CD8-positive, alpha-beta memory T cell (primary cell): ENCODE data around the gene IFFO2. TPM values are rescaled to one million over a fixed set of nuclear protein-coding genes. Genes with fewer than 3 reads are reported as not detected.
"Not testable (repeated sequence)": the region's sequence is repeated elsewhere in the genome, so short reads cannot be mapped to it uniquely, and the experiment has no call there.

Experiments used
- CTCF ChIA-PET: fragments of 350-600 bp; sonication (Branson Sonifier 250); formaldehyde crosslinking; loops from one replicate; lab custom pipeline; 2021; ENCODE audit warnings: antibody characterized with exemption; lab: Charles Lee
- POLR2A ChIA-PET: fragments of 350-600 bp; sonication (Branson Sonifier 250); formaldehyde crosslinking; loops from one replicate; lab custom pipeline; 2021; ENCODE audit warnings: antibody characterized with exemption; lab: Charles Lee
- DNase-seq, 5 donors: peaks; one replicate each; pipeline versions ENCODE4 v3.0.0 to v3.0.0-alpha.2; 2020 to 2022; ENCODE audit warnings: mixed read lengths in 1 of 5
- H3K27ac ChIP-seq: one replicate; pipeline ENCODE4 v1.7.0; 2013; ENCODE audit warnings: low read depth, mild to moderate bottlenecking, low read length, moderate library complexity
- H3K27me3 ChIP-seq: 2 replicates; pipeline ENCODE4 v1.7.0; 2013; ENCODE audit warnings: low read length, mild to moderate bottlenecking; ENCODE audit not compliant: insufficient read depth, poor library complexity, severe bottlenecking
- H3K36me3 ChIP-seq: 2 replicates; pipeline ENCODE4 v1.7.0; 2013; ENCODE audit warnings: mild to moderate bottlenecking, low read length, moderate library complexity; ENCODE audit not compliant: insufficient read depth
- H3K4me1 ChIP-seq: 2 replicates; pipeline ENCODE4 v1.7.0; 2013; ENCODE audit warnings: mild to moderate bottlenecking, low read length, moderate library complexity; ENCODE audit not compliant: insufficient read depth
- H3K4me3 ChIP-seq: 2 replicates; pipeline ENCODE4 v1.7.0; 2013; ENCODE audit warnings: mild to moderate bottlenecking, low read length
- H3K9me3 ChIP-seq: 2 replicates; pipeline ENCODE4 v1.7.0; 2013; ENCODE audit warnings: mild to moderate bottlenecking, low read length
- H3K27ac Mint-ChIP-seq, 8 donors: one replicate each; pipeline ENCODE4 v1.8.0; 2020 to 2021; ENCODE audit warnings: mixed read lengths in 8 of 8, mild to moderate bottlenecking in 6 of 8, inconsistent platforms in 3 of 8, moderate library complexity in 3 of 8
- H3K27me3 Mint-ChIP-seq, 2 donors: one replicate each; pipeline ENCODE4 v1.8.0; 2020 to 2021; ENCODE audit warnings: mixed read lengths in 2 of 2, mild to moderate bottlenecking in 1 of 2, moderate library complexity in 1 of 2
- H3K36me3 Mint-ChIP-seq, 3 donors: one replicate each; pipeline ENCODE4 v1.8.0; 2020 to 2021; ENCODE audit warnings: mixed read lengths in 3 of 3, inconsistent platforms in 1 of 3, mild to moderate bottlenecking in 1 of 3
- H3K4me1 Mint-ChIP-seq, 3 donors: one replicate each; pipeline ENCODE4 v1.8.0; 2020 to 2021; ENCODE audit warnings: mixed read lengths in 3 of 3, inconsistent platforms in 1 of 3, mild to moderate bottlenecking in 1 of 3
- H3K4me3 Mint-ChIP-seq, 7 donors: one replicate each; pipeline ENCODE4 v1.8.0; 2020 to 2021; ENCODE audit warnings: mixed read lengths in 7 of 7, mild to moderate bottlenecking in 6 of 7, moderate library complexity in 4 of 7, inconsistent platforms in 2 of 7
- H3K9me3 Mint-ChIP-seq, 5 donors: one replicate each; pipeline ENCODE4 v1.8.0; 2020 to 2022; ENCODE audit warnings: mixed read lengths in 5 of 5, mild to moderate bottlenecking in 3 of 5, moderate library complexity in 2 of 5, inconsistent platforms in 1 of 5
- polyA plus RNA-seq: library from polyadenylated mRNA; unstranded; fragments of 300-500 nt; fragmentation: Illumina TruSeq; gene quantifications from one replicate; pipeline ENCODE4 v1.2.3, GENCODE V29; 2021
- total RNA-seq, 2 experiments: library from RNA; stranded (reverse); gene quantifications; one replicate each; pipeline ENCODE4 v1.2.3, GENCODE V29; 2021

The IFFO2 gene
- total and polyA plus RNA-seq, 3 experiments from 2014 or later, result 3.2 to 37.7 (median 33.1) TPM

DNA sequence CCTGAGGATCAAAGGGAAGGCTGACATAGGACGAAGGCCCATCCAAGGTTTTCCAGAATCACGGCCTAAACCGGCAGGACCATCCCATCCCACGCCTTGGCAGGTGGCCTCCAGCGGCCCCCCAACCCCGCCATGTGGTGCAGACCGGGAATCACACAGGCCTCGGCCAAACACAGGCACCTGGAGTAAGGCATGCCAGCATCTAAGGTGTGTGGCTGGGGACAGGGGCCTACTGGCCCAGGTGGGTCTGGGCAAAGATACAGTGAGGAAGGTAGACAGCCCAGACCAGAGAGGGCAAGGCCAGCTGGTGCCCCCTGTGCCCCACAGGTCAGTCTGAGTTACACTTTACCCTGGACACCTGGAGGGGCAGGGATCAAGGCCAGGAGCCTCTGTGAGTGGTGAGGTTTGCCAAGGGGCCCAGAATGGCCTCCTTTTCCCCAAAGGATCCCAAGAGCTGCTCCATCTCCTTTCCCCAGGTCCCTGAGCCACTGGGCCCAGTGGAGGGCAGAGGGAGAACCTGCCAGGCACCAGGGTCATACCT, 84.3 kb downstream of the IFFO2 start:
- Histone ChIP-seq H3K27ac (no peak overlapping the region), H3K4me1 (no peaks in the 10 kb centered on the region), H3K27me3 (no peaks in the 10 kb centered on the region), H3K9me3 (no peaks in the 10 kb centered on the region), H3K36me3 (no peaks in the 10 kb centered on the region), H3K4me3 (no peak overlapping the region)
- Mint-ChIP-seq H3K4me1 (no peaks in the 10 kb centered on the region), H3K36me3 (peaks cover 0 to 1% (median 0%) of the 10 kb centered on the region in 3 donors), H3K4me3 (no peak overlapping the region), H3K27me3 (peaks cover 3 to 4% of the 10 kb centered on the region in 2 donors), H3K27ac (no peak overlapping the region), H3K9me3 (no peaks in the 10 kb centered on the region)
- POLR2A ChIA-PET, result no interaction called here
- CTCF ChIA-PET, result interaction anchor here (1.0 to 1.1 kb wide), 2 partner anchors 12 to 21 kb away, joined by 3 read pairs; no protein-coding TSS in a partner anchor
- DNase-seq, result no peak

DNA sequence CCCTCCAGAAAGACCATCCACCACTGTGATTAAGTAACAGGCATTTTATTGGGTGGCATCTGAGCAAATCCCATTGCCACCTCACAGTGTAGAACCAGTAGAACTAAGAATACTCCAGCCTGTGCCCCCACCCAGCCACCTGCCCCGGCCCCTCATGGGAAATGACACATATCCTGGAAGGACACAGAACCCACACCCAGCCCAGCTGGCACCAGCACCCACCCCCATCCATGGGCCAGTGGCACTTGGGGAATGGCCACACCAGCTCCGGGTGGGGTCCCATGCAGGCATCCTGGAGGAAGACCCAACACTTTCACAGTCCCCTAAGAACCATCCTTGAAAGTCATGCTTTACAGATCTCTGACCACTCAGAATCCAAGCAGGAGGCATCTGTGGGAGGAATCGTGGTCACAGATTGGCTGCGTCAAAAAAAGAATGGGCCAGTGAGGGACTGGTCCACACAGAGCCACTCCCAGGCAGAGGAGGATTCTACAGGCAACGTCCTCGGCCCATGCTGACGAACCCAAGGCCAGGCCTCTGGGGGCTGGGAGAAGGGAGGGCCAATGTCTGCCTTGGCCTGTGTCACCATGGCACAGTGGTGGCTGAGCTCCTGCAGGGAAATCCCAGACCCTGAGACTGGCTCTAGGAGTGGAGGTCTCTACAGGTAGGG, 84.9 kb downstream of the IFFO2 start:
- POLR2A ChIA-PET, result no interaction called here
- peak overlapping the region in 1 of 8 donors; percentile 19 for H3K27ac Mint-ChIP-seq

GRCh38 chr1:18870957-18871356, 85.5 kb downstream of the IFFO2 start:
- Mint-ChIP-seq H3K4me1 (no peaks in the 10 kb centered on the region), H3K4me3 (no peak overlapping the region), H3K36me3 (peaks cover 0 to 1% (median 0%) of the 10 kb centered on the region in 3 donors), H3K27me3 (peaks cover 3 to 9% of the 10 kb centered on the region in 2 donors), H3K9me3 (no peaks in the 10 kb centered on the region), H3K27ac (no peak overlapping the region)
- Histone ChIP-seq H3K4me1 (no peaks in the 10 kb centered on the region), H3K4me3 (no peak overlapping the region), H3K9me3 (no peaks in the 10 kb centered on the region), H3K27me3 (no peaks in the 10 kb centered on the region), H3K27ac (no peak overlapping the region), H3K36me3 (no peaks in the 10 kb centered on the region)
- no peak for DNase-seq
- ChIA-PET POLR2A (no interaction called here), CTCF (no interaction called here)

More for the DNA sequence above, 84.9 kb downstream of the IFFO2 start:
- Histone ChIP-seq H3K27me3 (no peaks in the 10 kb centered on the region), H3K36me3 (no peaks in the 10 kb centered on the region), H3K27ac (no peak overlapping the region), H3K4me3 (no peak overlapping the region), H3K9me3 (no peaks in the 10 kb centered on the region), H3K4me1 (no peaks in the 10 kb centered on the region)
- no peak for DNase-seq
- peaks cover 0 to 1% (median 0%) of the 10 kb centered on the region in 3 donors for H3K36me3 Mint-ChIP-seq
- H3K4me1 Mint-ChIP-seq, result no peaks in the 10 kb centered on the region
- H3K27me3 Mint-ChIP-seq, result peaks cover 3 to 9% of the 10 kb centered on the region in 2 donors
- H3K4me3 Mint-ChIP-seq, result no peak overlapping the region
- CTCF ChIA-PET, result interaction anchor here (1.0 kb wide), 1 partner anchor 12 kb away, joined by 3 read pairs; no protein-coding TSS in a partner anchor
- H3K9me3 Mint-ChIP-seq, result no peaks in the 10 kb centered on the region

DNA sequence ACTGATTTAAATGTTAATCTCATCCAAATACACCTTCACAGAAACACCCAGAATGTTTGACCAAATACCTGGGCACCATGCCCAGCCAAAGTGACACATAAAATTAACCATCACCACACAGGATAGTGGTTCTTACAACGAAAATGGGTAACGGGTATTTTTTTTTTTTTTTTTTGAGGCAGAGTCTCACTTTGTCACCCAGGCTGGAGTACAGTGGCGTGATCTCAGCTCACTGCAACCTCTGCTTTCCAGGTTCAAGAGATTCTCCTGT, 85.9 kb downstream of the IFFO2 start:
- H3K4me1 Mint-ChIP-seq, H3K27ac Mint-ChIP-seq, POLR2A ChIA-PET, H3K9me3 ChIP-seq, H3K27me3 ChIP-seq, H3K27ac ChIP-seq, H3K36me3 ChIP-seq, H3K9me3 Mint-ChIP-seq, DNase-seq, H3K36me3 Mint-ChIP-seq, H3K4me3 Mint-ChIP-seq, CTCF ChIA-PET, H3K4me1 ChIP-seq, H3K27me3 Mint-ChIP-seq, H3K4me3 ChIP-seq: not testable (repeated sequence)

DNA sequence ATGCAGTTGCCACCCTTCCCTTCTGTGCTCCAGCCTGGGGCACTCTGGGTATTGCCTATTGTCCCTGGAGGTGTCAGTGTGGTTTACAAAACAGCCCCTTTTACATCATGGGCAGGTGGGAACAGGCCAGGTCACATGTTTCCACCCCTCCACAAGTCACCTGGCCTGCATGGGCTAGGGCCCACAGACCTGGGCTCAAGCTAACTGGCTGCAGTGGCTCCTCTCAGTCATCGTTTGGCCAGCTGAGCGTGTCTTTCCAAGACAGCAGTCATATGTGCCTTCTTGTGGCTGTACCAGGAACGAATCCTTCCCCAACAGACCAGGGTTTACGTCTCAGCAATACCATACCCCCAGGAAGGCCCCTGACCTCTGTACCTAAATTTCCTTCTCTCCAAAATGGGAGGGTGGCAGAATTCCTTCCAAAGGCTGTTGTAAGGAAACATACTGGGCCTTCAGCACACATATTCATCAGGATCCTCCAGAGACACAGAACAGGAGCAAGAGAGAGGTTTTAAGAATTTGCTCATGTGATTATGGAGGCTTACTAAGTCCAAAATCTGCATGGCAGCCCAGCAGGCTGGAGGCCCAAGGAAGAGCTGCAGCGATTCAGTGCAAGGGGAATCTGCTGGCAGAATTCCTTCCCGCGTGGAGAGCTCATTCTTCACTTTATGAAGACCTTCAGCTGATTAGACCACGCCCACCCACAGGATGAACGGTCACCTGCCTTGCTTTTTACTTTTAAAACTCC, 86.5 kb downstream of the IFFO2 start:
- peaks cover 0 to 1% (median 0%) of the 10 kb centered on the region in 3 donors for H3K36me3 Mint-ChIP-seq
- no peaks in the 10 kb centered on the region for H3K4me1 ChIP-seq
- no peak for DNase-seq
- H3K36me3 ChIP-seq, result no peaks in the 10 kb centered on the region
- ChIA-PET POLR2A (no interaction called here), CTCF (no interaction called here)
- no peaks in the 10 kb centered on the region for H3K9me3 Mint-ChIP-seq
- no peaks in the 10 kb centered on the region for H3K9me3 ChIP-seq
- H3K4me3 Mint-ChIP-seq, result no peak overlapping the region
- no peak overlapping the region for H3K27ac ChIP-seq
- no peak overlapping the region for H3K4me3 ChIP-seq
- no peaks in the 10 kb centered on the region for H3K27me3 ChIP-seq
- no peaks in the 10 kb centered on the region for H3K4me1 Mint-ChIP-seq
- H3K27ac Mint-ChIP-seq, result peak overlapping the region in 1 of 8 donors; percentile 68
- H3K27me3 Mint-ChIP-seq, result peaks cover 3 to 9% of the 10 kb centered on the region in 2 donors

GRCh38 chr1:18868801-18869424, 87.6 kb downstream of the IFFO2 start:
- DNase-seq, result no peak
- no peaks in the 10 kb centered on the region for H3K9me3 Mint-ChIP-seq
- peaks cover 0 to 1% (median 0%) of the 10 kb centered on the region in 3 donors for H3K36me3 Mint-ChIP-seq
- peak overlapping the region in 1 of 8 donors; percentile 5 for H3K27ac Mint-ChIP-seq
- Histone ChIP-seq H3K27me3 (no peaks in the 10 kb centered on the region), H3K36me3 (no peaks in the 10 kb centered on the region), H3K4me3 (no peak overlapping the region), H3K27ac (no peak overlapping the region), H3K9me3 (no peaks in the 10 kb centered on the region), H3K4me1 (no peaks in the 10 kb centered on the region)
- H3K4me1 Mint-ChIP-seq, result no peaks in the 10 kb centered on the region
- ChIA-PET POLR2A (no interaction called here), CTCF (no interaction called here)
- no peak overlapping the region for H3K4me3 Mint-ChIP-seq
- H3K27me3 Mint-ChIP-seq, result peaks cover 3 to 9% of the 10 kb centered on the region in 2 donors

GRCh38 chr1:18868354-18868753, 88.1 kb downstream of the IFFO2 start:
- Histone ChIP-seq H3K36me3 (no peaks in the 10 kb centered on the region), H3K9me3 (no peaks in the 10 kb centered on the region), H3K4me3 (no peak overlapping the region), H3K4me1 (no peaks in the 10 kb centered on the region), H3K27me3 (no peaks in the 10 kb centered on the region), H3K27ac (no peak overlapping the region)
- CTCF ChIA-PET, result no interaction called here
- H3K4me1 Mint-ChIP-seq, result no peaks in the 10 kb centered on the region
- no peak overlapping the region for H3K4me3 Mint-ChIP-seq
- POLR2A ChIA-PET, result no interaction called here
- DNase-seq, result no peak
- H3K27ac Mint-ChIP-seq, result no peak overlapping the region
- H3K36me3 Mint-ChIP-seq, result peaks cover 0 to 1% (median 0%) of the 10 kb centered on the region in 3 donors
- H3K27me3 Mint-ChIP-seq, result peaks cover 3 to 9% of the 10 kb centered on the region in 2 donors
- H3K9me3 Mint-ChIP-seq, result no peaks in the 10 kb centered on the region

- Histone ChIP-seq H3K4me3 (no peak overlapping the region), H3K4me1 (no peaks in the 10 kb centered on the region), H3K27ac (no peak overlapping the region), H3K9me3 (no peaks in the 10 kb centered on the region), H3K27me3 (no peaks in the 10 kb centered on the region), H3K36me3 (no peaks in the 10 kb centered on the region)
- no peaks in the 10 kb centered on the region for H3K9me3 Mint-ChIP-seq
- H3K36me3 Mint-ChIP-seq, result no peaks in the 10 kb centered on the region
- ChIA-PET CTCF (no interaction called here), POLR2A (no interaction called here)
- no peak overlapping the region for H3K27ac Mint-ChIP-seq
- no peak for DNase-seq
- no peak overlapping the region for H3K4me3 Mint-ChIP-seq
- H3K4me1 Mint-ChIP-seq, result no peaks in the 10 kb centered on the region
- H3K27me3 Mint-ChIP-seq, result peaks cover 1 to 9% of the 10 kb centered on the region in 2 donors
These were observed 89.6 kb downstream of the IFFO2 start for GRCh38 chr1:18866846-18867245.
